Limb (tissue), 2 donors: ENCODE data around the gene RPL13A.
"Not testable (repeated sequence)": the region's sequence is repeated elsewhere in the genome, so short reads cannot be mapped to it uniquely, and the experiment has no call there.

Source experiments
- DNase-seq, 2 donors: peaks; one replicate each; pipeline ENCODE4 v3.0.0-alpha.2; 2016; ENCODE audit errors: extremely low spot score in 2 of 2

RPL13A gene

GRCh38 chr19:49487277-49488045 is at the start of gene RPL13A:
RPL13A (plus strand) TSS chr19:49487608; CDS start chr19:49487630, 22 bp downstream.
- DNase-seq = peak; percentile 99 to 100

GRCh38 chr19:49438261-49438660 is 49.1 kb upstream of the RPL13A start:
- DNase-seq = no peak

- no peak for DNase-seq
Measured at GRCh38 chr19:49439836-49440235, 47.6 kb upstream of the RPL13A start.

- no peak for DNase-seq
Measured at GRCh38 chr19:49440439-49441209, 46.8 kb upstream of the RPL13A start.

- peak in 1 of 2 donors; percentile 64 for DNase-seq
Measured at GRCh38 chr19:49441210-49441959, 46.0 kb upstream of the RPL13A start, which contains the start of gene SLC17A7. SLC17A7 (minus strand) TSS chr19:49441527; CDS start chr19:49441379, 148 bp downstream.

- no peak for DNase-seq
Measured at GRCh38 chr19:49441960-49442350, 45.5 kb upstream of the RPL13A start.

GRCh38 chr19:49442354-49442753 is 45.1 kb upstream of the RPL13A start:
- DNase-seq = no peak

GRCh38 chr19:49442771-49443365 is 44.5 kb upstream of the RPL13A start:
- peak; percentile 78 to 90 for DNase-seq

GRCh38 chr19:49443366-49444099 is 43.9 kb upstream of the RPL13A start:
- DNase-seq = peak; percentile 97 to 98

- DNase-seq = not testable (repeated sequence)
Measured at GRCh38 chr19:49444100-49444700, 43.2 kb upstream of the RPL13A start.

- no peak for DNase-seq
Measured at GRCh38 chr19:49445997-49446396, 41.4 kb upstream of the RPL13A start.

GRCh38 chr19:49447485-49448431 is 39.6 kb upstream of the RPL13A start:
- DNase-seq = no peak

GRCh38 chr19:49448432-49448786 is 39.0 kb upstream of the RPL13A start:
- no peak for DNase-seq

- DNase-seq = no peak
Measured at GRCh38 chr19:49450405-49450804, 37.0 kb upstream of the RPL13A start.

- peak; percentile 95 to 99 for DNase-seq
Measured at GRCh38 chr19:49451430-49452181, 35.8 kb upstream of the RPL13A start, which contains the start of gene PIH1D1. PIH1D1 (minus strand) TSS chr19:49451814; CDS start chr19:49451574, 240 bp downstream.

- DNase-seq = peak; percentile 98 to 99
Measured at GRCh38 chr19:49453013-49453756, 34.2 kb upstream of the RPL13A start, which contains the start of gene ALDH16A1. ALDH16A1 (plus strand) TSS chr19:49453225; CDS start chr19:49453332, 107 bp downstream.

GRCh38 chr19:49453757-49454240 is 33.6 kb upstream of the RPL13A start:
- no peak for DNase-seq
